A549 (cell line): Measurements from ENCODE around the gene SPACA6. TPM values are rescaled to one million over a fixed set of nuclear protein-coding genes. Genes with fewer than 3 reads are reported as not detected.

ENCODE experiments used
- ATAC-seq, 2 experiments: fragments of 200-7000 bp in 1 of 2; fragments of >200 bp in 1 of 2; cut with Nextera tagmentation in 1 of 2; cut with Tn5 transposase in 1 of 2; 3 replicates each; pipeline versions ENCODE4 v1.8.0 to v1.9.1; 2018 to 2020; ENCODE audit warnings: mild to moderate bottlenecking in 1 of 2, moderate library complexity in 1 of 2
- CTCF ChIA-PET: fragments of 300-600 bp; sonication (Branson Sonifier 250); formaldehyde crosslinking; extraction: SDS; loops from one replicate; lab custom pipeline; 2021; ENCODE audit warnings: antibody characterized with exemption, inconsistent platforms; lab: Yijun Ruan, JAX
- POLR2A ChIA-PET: fragments of 350-600 bp; formaldehyde crosslinking; extraction: SDS; loops from one replicate; lab custom pipeline; 2021; ENCODE audit warnings: antibody characterized with exemption, inconsistent platforms; lab: Yijun Ruan, JAX
- DNase-seq, 2 experiments: peaks; one replicate each; pipeline versions ENCODE4 v3.0.0 to v3.0.0-alpha.2; 2011 to 2016; ENCODE audit warnings: low read depth in 1 of 2, low spot score in 1 of 2
- FAIRE-seq: peaks from 2 replicates; lab custom pipeline; 2011; peaks lifted over from hg19 to GRCh38; lab: Jason Lieb, UNC
- H3K27ac ChIP-seq, 2 experiments: fragments of >200 bp; sonication (Bioruptor Twin); formaldehyde crosslinking; 3 replicates each; pipeline ENCODE4 v1.5.1; 2016 to 2017
- H3K4me1 ChIP-seq: fragments of >200 bp; sonication (Bioruptor Twin); formaldehyde crosslinking; 3 replicates; pipeline ENCODE4 v1.6.1; 2016
- H3K4me2 ChIP-seq: fragments of >200 bp; sonication (Bioruptor Twin); formaldehyde crosslinking; 3 replicates; pipeline ENCODE4 v1.6.1; 2016
- H3K4me3 ChIP-seq: fragments of >200 bp; sonication (Bioruptor Twin); formaldehyde crosslinking; 3 replicates; pipeline ENCODE4 v1.5.1; 2016
- H3K9me3 ChIP-seq: fragments of >200 bp; sonication (Bioruptor Twin); formaldehyde crosslinking; 3 replicates; pipeline ENCODE4 v1.6.1; 2016
- BHLHE40 ChIP-seq: IDR thresholded peaks from 2 replicates; pipeline ENCODE4 v1.6.1; 2012; ENCODE audit warnings: low read depth, low read length, inconsistent platforms
- CBX2 ChIP-seq: fragments of 200-600 bp; sonication (generic); IDR thresholded peaks from 2 replicates; pipeline ENCODE4 v1.6.1; 2016; ENCODE audit warnings: low read depth, mild to moderate bottlenecking, borderline replicate concordance
- CBX8 ChIP-seq: fragments of 200-600 bp; sonication (generic); IDR thresholded peaks from 2 replicates; pipeline ENCODE4 v1.6.1; 2016
- CEBPB ChIP-seq, 2 experiments: fragments of >200 bp in 1 of 2; sonication (Bioruptor Twin) in 1 of 2; formaldehyde crosslinking in 1 of 2; IDR thresholded peaks; 2 replicates each; pipeline ENCODE4 v1.6.1; 2012 to 2016
- CHD2 ChIP-seq: fragments of 150-350 bp; IDR thresholded peaks from 2 replicates; pipeline ENCODE4 v1.6.1; 2014; ENCODE audit warnings: low read length; ENCODE audit not compliant: partially characterized antibody
- CHD4 ChIP-seq: fragments of 200-600 bp; sonication (generic); IDR thresholded peaks from 2 replicates; pipeline ENCODE4 v1.6.1; 2016; ENCODE audit warnings: antibody characterized with exemption, mild to moderate bottlenecking, borderline replicate concordance
- CTCF ChIP-seq: fragments of >200 bp; sonication (Bioruptor Twin); formaldehyde crosslinking; IDR thresholded peaks from 3 replicates; pipeline ENCODE4 v1.5.1; 2016
- EHMT2 ChIP-seq: fragments of 200-600 bp; sonication (generic); IDR thresholded peaks from 2 replicates; pipeline ENCODE4 v1.6.1; 2016; ENCODE audit warnings: antibody characterized with exemption, low read depth, mild to moderate bottlenecking, moderate library complexity
- ELK1 ChIP-seq: fragments of 150-350 bp; IDR thresholded peaks from 2 replicates; pipeline ENCODE4 v1.6.1; 2014; ENCODE audit warnings: low read depth, mild to moderate bottlenecking, low read length
- FOSB ChIP-seq: fragments of 250-450 bp; sonication (Bioruptor Pico); IDR thresholded peaks from 2 replicates; pipeline ENCODE4 v1.5.0; 2020; ENCODE audit warnings: mild to moderate bottlenecking, moderate library complexity
- GATA3 ChIP-seq: IDR thresholded peaks from 2 replicates; pipeline ENCODE4 v1.6.1; 2012; ENCODE audit warnings: borderline replicate concordance
- HDAC2 ChIP-seq: fragments of 200-600 bp; sonication (generic); IDR thresholded peaks from 2 replicates; pipeline ENCODE4 v1.6.1; 2016
- HMGXB4 ChIP-seq: fragments of 250-450 bp; sonication (Bioruptor Pico); IDR thresholded peaks from 2 replicates; pipeline ENCODE4 v1.5.0; 2021; ENCODE audit warnings: mild to moderate bottlenecking, moderate library complexity, borderline replicate concordance
- KDM1A ChIP-seq: fragments of 200-600 bp; sonication (generic); IDR thresholded peaks from 2 replicates; pipeline ENCODE4 v1.6.1; 2016; ENCODE audit warnings: low read depth, mild to moderate bottlenecking
- MYC ChIP-seq: IDR thresholded peaks from 2 replicates; pipeline ENCODE4 v1.6.1; 2012; ENCODE audit warnings: mild to moderate bottlenecking, inconsistent platforms, low read length, improper control_type of control experiment, borderline replicate concordance
- PBX3 ChIP-seq: IDR thresholded peaks from 2 replicates; pipeline ENCODE4 v1.6.1; 2012
- POLR2A ChIP-seq: IDR thresholded peaks from 2 replicates; pipeline ENCODE4 v1.6.1; 2012; ENCODE audit warnings: mild to moderate bottlenecking, low read length
- POLR2AphosphoS2 ChIP-seq: conservative IDR thresholded peaks from 2 replicates; pipeline ENCODE4 v1.6.1; 2012; ENCODE audit warnings: low read length, improper control_type of control experiment, inconsistent platforms
- RFX5 ChIP-seq: fragments of 450-650 bp; IDR thresholded peaks from 2 replicates; pipeline ENCODE4 v1.7.1; 2014; ENCODE audit warnings: antibody characterized with exemption, mild to moderate bottlenecking, moderate library complexity
- RNF2 ChIP-seq: fragments of 200-600 bp; sonication (generic); IDR thresholded peaks from 2 replicates; pipeline ENCODE4 v1.6.1; 2016; ENCODE audit warnings: low read depth, mild to moderate bottlenecking, antibody characterized with exemption, moderate library complexity, borderline replicate concordance
- SMC3 ChIP-seq: fragments of >200 bp; sonication (Bioruptor Twin); formaldehyde crosslinking; IDR thresholded peaks from 3 replicates; pipeline ENCODE4 v1.6.1; 2018; ENCODE audit warnings: inconsistent platforms
- TP53 ChIP-seq: fragments of 250-450 bp; sonication (Bioruptor Pico); IDR thresholded peaks from 2 replicates; pipeline ENCODE4 v1.5.0; 2021; ENCODE audit warnings: mild to moderate bottlenecking, moderate library complexity
- ZC3H11A ChIP-seq: fragments of 450-650 bp; IDR thresholded peaks from 2 replicates; pipeline ENCODE4 v1.6.1; 2014; ENCODE audit warnings: antibody characterized with exemption, mild to moderate bottlenecking
- WGBS: methylation state at CpG from one replicate; pipeline ENCODE4 v1.1.6; 2017; ENCODE audit errors: missing lambda C conversion rate; 5-methylcytosine and 5-hydroxymethylcytosine counted together
- polyA plus RNA-seq, 4 experiments: library from polyadenylated mRNA; depleted of rRNA in 3 of 4; stranded (reverse); fragments of >200 nt; fragmentation: RNase III in 1 of 4; extraction: RNeasy Plus Mini Kit Qiagen cat#74134 plus additional on column Dnase treatment in 1 of 4; gene quantifications; 2 replicates in 3 of 4; 3 replicates in 1 of 4; pipeline ENCODE4 v1.2.3, GENCODE V29; 2011 to 2017

SPACA6 gene
- polyA plus RNA-seq, 2 of the 4 experiments (the other 2 are of a cell fraction), result 9.5 to 36.4 TPM

DNA sequence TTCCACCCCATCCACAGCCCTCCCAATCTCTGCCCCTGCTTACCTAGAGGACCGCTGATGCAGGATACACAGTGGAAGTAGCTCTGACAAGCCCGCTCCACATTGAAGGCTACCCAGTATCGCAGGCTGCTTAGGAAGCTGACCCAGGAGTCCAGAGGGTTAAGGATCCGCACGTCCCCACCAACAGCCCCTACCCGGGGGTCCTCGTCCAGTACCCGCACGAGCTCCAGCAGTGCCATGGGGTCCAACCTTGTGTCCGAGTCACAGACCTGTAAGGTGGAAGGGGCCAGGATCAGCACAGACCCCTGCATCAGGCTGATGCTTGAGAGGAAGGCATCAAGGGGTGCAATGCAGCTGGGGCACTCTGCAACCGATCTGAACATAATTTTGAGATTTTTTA lies 23.8 kb downstream of the SPACA6 start:
- TF ChIP-seq ELK1 (no peak), SMC3 (no peak), GATA3 (no peak), RNF2 (no peak), BHLHE40 (no peak), CEBPB (IDR thresholded peaks at IDR 0.05) (no peak), HMGXB4 (CRISPR knock-in tag) (no peak), POLR2A (no peak), HDAC2 (no peak), TP53 (no peak), CBX2 (no peak), MYC (no peak)
- Histone ChIP-seq H3K4me3 (no peak overlapping the region), H3K9me3 (peaks cover 24% of the 10 kb centered on the region), H3K27ac (no peak overlapping the region), H3K4me2 (no peak overlapping the region), H3K4me1 (no peaks in the 10 kb centered on the region)
- POLR2A ChIA-PET, result interaction anchor here (0.8 kb wide), 1 partner anchor 29 kb away, joined by 3 read pairs; no protein-coding TSS in a partner anchor
- CTCF ChIA-PET, result interaction anchor here (0.6 kb wide), 1 partner anchor 101 kb away, joined by 3 read pairs; no protein-coding TSS in a partner anchor
- ATAC-seq (no peak; a peak in 1 of 6 replicates), DNase-seq (no peak), FAIRE-seq (no peak)
- WGBS, result 33% methylated on average over 11 of the region's 11 CpGs

- FAIRE-seq (no peak), ATAC-seq (no peak), DNase-seq (no peak)
- POLR2A ChIA-PET, result no interaction called here
- no peak overlapping the region for H3K4me2 ChIP-seq
- no peaks in the 10 kb centered on the region for H3K4me1 ChIP-seq
- no peak overlapping the region for H3K27ac ChIP-seq
- TF ChIP-seq POLR2AphosphoS2 (no peak), FOSB (CRISPR knock-in tag) (no peak), TP53 (no peak), RFX5 (no peak), CEBPB (IDR thresholded peaks at IDR 0.05) (no peak), KDM1A (no peak), ZC3H11A (no peak), SMC3 (no peak), MYC (no peak), CBX8 (no peak), EHMT2 (no peak), CHD2 (no peak), PBX3 (no peak), CTCF (no peak), CHD4 (no peak)
- TF ChIP-seq, all 56 proteins: peak for 0
- WGBS, result 88% methylated on average over 76 of the region's 83 CpGs
- CTCF ChIA-PET, result interaction anchor here (1.1 kb wide), 1 partner anchor 58 kb away, joined by 3 read pairs; no protein-coding TSS in a partner anchor
- Histone ChIP-seq H3K4me3 (no peak overlapping the region), H3K9me3 (peaks cover 24% of the 10 kb centered on the region)
These were observed 26.3 kb downstream of the SPACA6 start for GRCh38 chr19:51719251-51719988.
